Neuron (in vitro differentiated cells): ENCODE measurements around the gene KDM8.

Experiments used
- H2AFZ ChIP-seq: one replicate; pipeline ENCODE4 v1.6.1; 2013; ENCODE audit warnings: low read depth, mild to moderate bottlenecking, inconsistent platforms, low read length, moderate library complexity
- H3K27me3 ChIP-seq: one replicate; pipeline ENCODE4 v1.6.1; 2013; ENCODE audit warnings: low read length; ENCODE audit not compliant: insufficient read depth
- H3K36me3 ChIP-seq: one replicate; pipeline ENCODE4 v1.6.1; 2013; ENCODE audit warnings: low read length; ENCODE audit not compliant: insufficient read depth
- H3K4me1 ChIP-seq: one replicate; pipeline ENCODE4 v1.6.1; 2013; ENCODE audit warnings: low read length; ENCODE audit not compliant: insufficient read depth
- H3K4me3 ChIP-seq: 2 replicates; pipeline ENCODE4 v1.5.1; 2013; ENCODE audit warnings: mild to moderate bottlenecking, low read length, moderate library complexity
- H3K9me3 ChIP-seq: one replicate; pipeline ENCODE4 v1.6.1; 2013; ENCODE audit warnings: low read length

Gene KDM8

GRCh38 chr16:27214084-27214961 lies 11.0 kb downstream of the KDM8 start:
- Histone ChIP-seq H3K4me1 (no peaks in the 10 kb centered on the region), H3K4me3 (no peak overlapping the region), H3K27me3 (no peaks in the 10 kb centered on the region), H2AFZ (no peak overlapping the region), H3K36me3 (peaks cover 16% of the 10 kb centered on the region), H3K9me3 (no peaks in the 10 kb centered on the region)

GRCh38 chr16:27215660-27216059 lies 12.3 kb downstream of the KDM8 start:
- H3K9me3 ChIP-seq, result no peaks in the 10 kb centered on the region
- H3K4me3 ChIP-seq, result no peak overlapping the region
- no peaks in the 10 kb centered on the region for H3K27me3 ChIP-seq
- H3K36me3 ChIP-seq, result peaks cover 9% of the 10 kb centered on the region
- no peaks in the 10 kb centered on the region for H3K4me1 ChIP-seq
- H2AFZ ChIP-seq, result no peak overlapping the region

DNA sequence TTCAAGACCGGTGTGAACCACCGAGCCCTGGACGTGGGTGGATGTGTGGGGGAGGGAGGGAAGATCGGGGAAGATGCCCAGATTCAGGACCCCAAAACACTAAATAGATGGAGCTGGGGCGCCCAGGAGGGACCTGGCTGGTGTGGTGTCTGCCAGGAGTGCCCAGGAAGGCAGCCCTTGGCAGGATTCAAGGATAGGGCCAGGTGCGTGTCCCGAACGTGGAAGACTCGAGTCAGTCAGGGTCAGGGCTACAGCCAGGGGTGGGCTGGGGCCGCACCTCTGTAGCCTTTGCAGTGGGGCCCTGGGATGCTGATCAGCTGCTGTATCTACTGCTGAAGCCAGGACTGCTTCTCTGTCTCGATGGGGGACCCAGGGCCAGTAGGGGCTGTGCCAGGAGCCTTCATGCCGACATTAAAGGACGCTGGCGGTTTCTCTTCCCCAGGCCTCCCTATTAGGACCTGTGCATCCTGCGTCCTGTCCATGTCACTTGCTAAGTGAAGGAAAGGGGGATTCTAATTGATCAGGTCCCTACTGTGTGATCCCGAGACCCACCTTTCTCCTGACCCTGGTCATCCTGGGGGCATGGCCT lies 13.1 kb downstream of the KDM8 start:
- Histone ChIP-seq H2AFZ (no peak overlapping the region), H3K36me3 (peaks cover 3% of the 10 kb centered on the region), H3K4me1 (no peaks in the 10 kb centered on the region), H3K27me3 (no peaks in the 10 kb centered on the region), H3K9me3 (no peaks in the 10 kb centered on the region), H3K4me3 (no peak overlapping the region)

DNA sequence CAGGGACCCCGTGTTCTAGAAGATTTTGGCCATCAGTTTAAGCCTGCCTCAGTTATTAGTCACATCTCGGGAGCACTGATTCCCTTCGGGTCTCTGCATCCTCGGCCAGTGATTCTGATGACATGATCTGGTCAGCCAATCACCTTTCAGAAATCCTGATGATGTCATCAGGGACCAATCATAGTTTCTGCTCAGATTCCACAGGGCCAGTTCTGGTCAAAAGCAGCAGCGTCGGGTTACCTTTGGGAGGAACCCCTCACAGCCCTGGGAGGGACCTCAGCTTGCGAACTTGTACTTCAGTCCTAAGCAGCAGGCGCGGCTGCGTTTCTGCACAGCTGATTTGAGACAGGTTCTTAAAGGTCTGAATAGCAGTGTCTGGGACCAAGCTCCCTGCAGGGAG lies 13.9 kb downstream of the KDM8 start:
- Histone ChIP-seq H3K27me3 (no peaks in the 10 kb centered on the region), H3K36me3 (peaks cover 2% of the 10 kb centered on the region), H3K9me3 (no peaks in the 10 kb centered on the region), H3K4me3 (no peak overlapping the region), H2AFZ (no peak overlapping the region), H3K4me1 (no peaks in the 10 kb centered on the region)

DNA sequence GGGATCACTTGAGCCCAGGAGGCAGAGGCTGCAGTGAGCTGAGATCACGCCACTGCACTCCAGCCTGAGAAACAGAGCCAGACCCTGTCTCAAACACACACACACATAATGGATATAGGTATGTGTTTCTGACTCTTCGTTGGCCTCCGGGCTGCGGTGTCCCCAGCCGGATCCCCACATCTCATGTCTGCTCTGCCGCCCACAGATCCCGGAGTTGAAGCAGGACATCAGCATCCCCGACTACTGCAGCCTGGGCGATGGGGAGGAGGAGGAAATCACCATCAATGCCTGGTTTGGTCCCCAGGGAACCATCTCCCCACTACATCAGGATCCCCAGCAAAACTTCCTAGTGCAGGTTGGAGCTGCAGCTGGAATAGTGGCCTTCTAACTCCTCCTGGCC lies 15.4 kb downstream of the KDM8 start:
- Histone ChIP-seq H3K9me3 (no peaks in the 10 kb centered on the region), H3K4me3 (no peak overlapping the region), H3K4me1 (no peaks in the 10 kb centered on the region), H3K27me3 (no peaks in the 10 kb centered on the region), H2AFZ (no peak overlapping the region), H3K36me3 (peaks cover 5% of the 10 kb centered on the region)

GRCh38 chr16:27219161-27219560 lies 15.8 kb downstream of the KDM8 start:
- H3K4me1 ChIP-seq, result no peaks in the 10 kb centered on the region
- no peak overlapping the region for H3K4me3 ChIP-seq
- H2AFZ ChIP-seq, result no peak overlapping the region
- H3K36me3 ChIP-seq, result peaks cover 8% of the 10 kb centered on the region
- no peaks in the 10 kb centered on the region for H3K9me3 ChIP-seq
- no peaks in the 10 kb centered on the region for H3K27me3 ChIP-seq

GRCh38 chr16:27220120-27220519 lies 16.8 kb downstream of the KDM8 start:
- no peak overlapping the region for H3K4me3 ChIP-seq
- H3K4me1 ChIP-seq, result no peaks in the 10 kb centered on the region
- no peak overlapping the region for H2AFZ ChIP-seq
- H3K9me3 ChIP-seq, result no peaks in the 10 kb centered on the region
- no peaks in the 10 kb centered on the region for H3K27me3 ChIP-seq
- peaks cover 18% of the 10 kb centered on the region for H3K36me3 ChIP-seq

- H2AFZ ChIP-seq, result no peak overlapping the region
Measured at GRCh38 chr16:27220527-27220926, 17.2 kb downstream of the KDM8 start.

GRCh38 chr16:27220991-27221390 lies 17.7 kb downstream of the KDM8 start:
- H2AFZ ChIP-seq, result no peak overlapping the region
- H3K4me1 ChIP-seq, result no peaks in the 10 kb centered on the region
- H3K27me3 ChIP-seq, result no peaks in the 10 kb centered on the region
- H3K36me3 ChIP-seq, result peaks cover 19% of the 10 kb centered on the region
- H3K4me3 ChIP-seq, result no peak overlapping the region
- H3K9me3 ChIP-seq, result no peaks in the 10 kb centered on the region

More at GRCh38 chr16:27220527-27220926, 17.2 kb downstream of the KDM8 start:
- Histone ChIP-seq H3K36me3 (peaks cover 19% of the 10 kb centered on the region), H3K9me3 (no peaks in the 10 kb centered on the region), H3K4me3 (no peak overlapping the region), H3K27me3 (no peaks in the 10 kb centered on the region), H3K4me1 (no peaks in the 10 kb centered on the region)

DNA sequence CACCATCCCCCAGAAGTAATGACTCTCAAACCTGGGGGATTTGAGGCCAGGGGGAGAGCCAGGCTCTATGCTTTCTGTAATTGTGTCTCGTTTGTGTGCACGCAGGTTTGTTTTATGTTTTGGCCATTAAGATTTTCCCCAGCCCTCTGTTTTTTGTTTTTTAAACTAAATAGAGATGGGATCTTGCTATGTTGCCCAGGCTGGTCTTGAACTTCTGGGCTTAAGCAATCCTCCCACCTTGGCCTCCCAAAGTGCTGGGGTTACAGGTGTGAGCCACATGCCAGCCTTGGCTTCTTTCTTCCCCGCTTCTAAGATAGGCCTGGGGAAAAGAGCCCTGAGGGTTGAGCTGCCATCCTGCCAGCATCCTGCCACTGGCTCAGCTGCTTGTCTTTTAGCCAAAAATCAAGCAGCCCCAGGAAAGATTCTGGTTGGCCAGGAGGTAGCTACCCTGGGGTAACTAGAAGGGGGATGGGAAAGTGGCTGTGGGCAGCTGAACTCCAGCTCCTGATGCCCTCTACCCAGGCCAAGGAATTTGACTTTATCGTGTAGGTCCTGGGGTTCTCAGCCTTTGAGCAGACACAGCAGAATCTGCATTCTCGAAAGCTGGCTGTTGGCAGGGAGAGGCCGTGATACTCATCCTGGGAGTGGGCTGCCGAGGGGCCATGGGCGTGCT lies 18.4 kb downstream of the KDM8 start:
- no peaks in the 10 kb centered on the region for H3K4me1 ChIP-seq
- H3K36me3 ChIP-seq, result peaks cover 17% of the 10 kb centered on the region
- H3K4me3 ChIP-seq, result no peak overlapping the region
- no peaks in the 10 kb centered on the region for H3K27me3 ChIP-seq
- no peaks in the 10 kb centered on the region for H3K9me3 ChIP-seq
- no peak overlapping the region for H2AFZ ChIP-seq

DNA sequence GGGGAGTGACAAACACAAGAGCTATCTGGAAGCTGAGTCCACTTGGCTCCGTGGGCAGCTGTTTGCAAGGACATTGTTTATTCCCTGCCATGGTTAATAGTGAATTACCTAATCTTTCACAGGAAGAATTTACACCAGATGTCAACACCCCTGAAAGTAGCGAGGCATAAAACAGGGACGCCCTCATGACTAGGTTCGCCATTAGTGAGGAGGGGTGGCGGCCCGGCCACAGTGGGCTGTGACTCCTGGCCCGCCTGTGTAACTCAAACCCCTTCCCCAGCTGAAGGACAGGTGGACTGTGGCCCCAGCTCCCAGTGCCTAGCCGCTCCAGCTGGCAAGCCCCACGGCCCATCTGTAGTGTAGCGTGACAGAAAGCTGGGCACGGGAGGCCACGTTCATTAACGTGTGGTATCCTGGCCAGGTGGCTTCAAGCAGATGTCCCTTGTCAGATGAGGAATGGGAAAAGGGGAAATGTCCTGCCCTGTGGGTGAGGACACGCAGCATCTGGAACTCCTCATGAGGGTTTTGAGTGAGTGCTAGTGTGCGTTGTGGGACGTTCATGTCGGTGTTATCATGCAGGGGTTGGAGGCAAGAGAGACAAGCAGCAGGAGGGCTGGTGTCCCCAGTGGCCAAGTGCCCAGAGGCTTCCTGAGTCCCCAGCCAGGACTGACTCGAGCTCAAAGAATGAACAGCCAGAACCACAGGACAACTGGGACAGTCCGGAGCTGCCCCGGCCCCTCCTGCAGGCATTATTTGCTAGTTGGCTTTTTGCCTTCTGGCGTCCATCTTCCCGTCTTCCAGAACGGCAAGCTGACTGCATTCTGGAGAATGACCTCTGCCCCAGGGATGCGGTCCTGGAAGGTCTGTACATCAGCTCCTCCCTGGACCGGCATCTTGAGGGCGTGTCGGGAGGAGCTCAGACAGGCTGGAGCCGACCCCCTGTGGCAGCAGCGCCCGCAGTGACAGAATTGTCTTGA lies 19.2 kb downstream of the KDM8 start:
- H3K9me3 ChIP-seq, result no peaks in the 10 kb centered on the region
- no peak overlapping the region for H2AFZ ChIP-seq
- peaks cover 20% of the 10 kb centered on the region for H3K36me3 ChIP-seq
- H3K4me3 ChIP-seq, result no peak overlapping the region
- no peaks in the 10 kb centered on the region for H3K4me1 ChIP-seq
- H3K27me3 ChIP-seq, result no peaks in the 10 kb centered on the region

- Histone ChIP-seq H3K4me3 (no peak overlapping the region), H2AFZ (no peak overlapping the region), H3K36me3 (peaks cover 20% of the 10 kb centered on the region), H3K9me3 (no peaks in the 10 kb centered on the region), H3K4me1 (no peaks in the 10 kb centered on the region), H3K27me3 (no peaks in the 10 kb centered on the region)
Measured at GRCh38 chr16:27223226-27223610, 19.9 kb downstream of the KDM8 start.
